Common myeloid progenitor, CD34-positive (primary cell): Measurements from ENCODE around the gene NACA.

Experiments used
- CTCF ChIA-PET: fragments of 350-600 bp; sonication (Branson Sonifier 250); formaldehyde crosslinking; loops from one replicate; lab custom pipeline; 2021; ENCODE audit warnings: antibody characterized with exemption; lab: Charles Lee
- POLR2A ChIA-PET: fragments of 350-600 bp; sonication (Branson Sonifier 250); formaldehyde crosslinking; loops from one replicate; lab custom pipeline; 2021; ENCODE audit warnings: antibody characterized with exemption; lab: Charles Lee
- DNase-seq, 3 donors: peaks; one replicate each; pipeline versions ENCODE4 v3.0.0 to v3.0.0-alpha.2; 2013
- H3K27ac ChIP-seq, 2 experiments: 1 replicate in 1 of 2; 2 replicates in 1 of 2; pipeline ENCODE4 v1.7.0; 2013; ENCODE audit warnings: inconsistent platforms in 2 of 2, low read length in 2 of 2, mild to moderate bottlenecking in 2 of 2, low read depth in 1 of 2, moderate library complexity in 1 of 2; ENCODE audit not compliant: severe bottlenecking in 2 of 2, insufficient read depth in 1 of 2, poor library complexity in 1 of 2
- H3K27me3 ChIP-seq, 5 experiments: replicated peaks in 2 of 5; 1 replicate in 3 of 5; 2 replicates in 2 of 5; pipeline versions ENCODE4 v1.6.1 to v1.7.0; 2013; ENCODE audit warnings: low read length in 4 of 5, mild to moderate bottlenecking in 2 of 5, moderate library complexity in 2 of 5, inconsistent platforms in 1 of 5; ENCODE audit not compliant: insufficient read depth in 5 of 5, control insufficient read depth in 4 of 5
- H3K36me3 ChIP-seq, 4 experiments: 1 replicate in 2 of 4; 2 replicates in 2 of 4; pipeline versions ENCODE4 v1.6.1 to v1.7.0; 2013; ENCODE audit warnings: low read length in 3 of 4, control low read depth in 1 of 4, mild to moderate bottlenecking in 1 of 4; ENCODE audit not compliant: control insufficient read depth in 4 of 4, insufficient read depth in 4 of 4
- H3K4me1 ChIP-seq, 4 experiments: 1 replicate in 3 of 4; 2 replicates in 1 of 4; pipeline versions ENCODE4 v1.6.1 to v1.7.1; 2013; ENCODE audit warnings: low read length in 3 of 4, mild to moderate bottlenecking in 3 of 4, control low read depth in 1 of 4, inconsistent platforms in 1 of 4, moderate library complexity in 1 of 4; ENCODE audit not compliant: control insufficient read depth in 4 of 4, insufficient read depth in 4 of 4; ENCODE audit errors: control extremely low read depth in 1 of 4
- H3K4me3 ChIP-seq, 7 experiments: 1 replicate in 4 of 7; 2 replicates in 3 of 7; pipeline versions ENCODE4 v1.5.1 to v1.7.0; 2013; ENCODE audit warnings: mild to moderate bottlenecking in 7 of 7, low read length in 6 of 7, moderate library complexity in 6 of 7, inconsistent platforms in 2 of 7, low read depth in 2 of 7, control low read depth in 1 of 7; ENCODE audit not compliant: insufficient read depth in 4 of 7, control insufficient read depth in 1 of 7; ENCODE audit errors: extremely low read depth in 1 of 7
- H3K9me3 ChIP-seq, 5 experiments: 1 replicate in 4 of 5; 2 replicates in 1 of 5; pipeline versions ENCODE4 v1.6.1 to v1.7.1; 2013; ENCODE audit warnings: low read length in 4 of 5, mild to moderate bottlenecking in 2 of 5, inconsistent platforms in 1 of 5, low read depth in 1 of 5, moderate library complexity in 1 of 5; ENCODE audit not compliant: control insufficient read depth in 4 of 5, insufficient read depth in 2 of 5; ENCODE audit errors: control extremely low read depth in 1 of 5
- WGBS: methylation state at CpG from one replicate; pipeline ENCODE4 v1.1.5; 2013; ENCODE audit not compliant: insufficient coverage; 5-methylcytosine and 5-hydroxymethylcytosine counted together

The NACA gene

GRCh38 chr12:56687223-56688128, 37.6 kb downstream of the NACA start:
- H3K4me1 ChIP-seq = peaks cover 12 to 49% (median 36%) of the 10 kb centered on the region in 4 experiments
- ChIA-PET CTCF (interaction anchor here (2.0 kb wide), 1 partner anchor 51 kb away, joined by 7 read pairs; no protein-coding TSS in a partner anchor), POLR2A (interaction anchor here (0.9 to 2.1 kb wide), 3 partner anchors 29 to 38 kb away, joined by 3 to 9 read pairs (median 4); partner anchors contain the start of gene NACA)
- H3K9me3 ChIP-seq = no peaks in the 10 kb centered on the region
- H3K27me3 ChIP-seq = no peaks in the 10 kb centered on the region
- peak overlapping the region; percentile 97 to 99 for H3K27ac ChIP-seq
- peak; percentile 56 to 76 (median 63) for DNase-seq
- peak overlapping the region; percentile 91 to 100 (median 96) for H3K4me3 ChIP-seq
- H3K36me3 ChIP-seq = peaks cover 0 to 7% (median 0%) of the 10 kb centered on the region in 4 experiments
- WGBS = under 1% methylated on average over 53 of the region's 62 CpGs

- H3K4me1 ChIP-seq = peaks cover 12 to 56% (median 37%) of the 10 kb centered on the region in 4 experiments
- no peak for DNase-seq
- H3K27me3 ChIP-seq = no peaks in the 10 kb centered on the region
- H3K27ac ChIP-seq = peak overlapping the region; percentile 71 to 99
- H3K9me3 ChIP-seq = no peaks in the 10 kb centered on the region
- peak overlapping the region in 6 of 7 experiments; percentile 8 to 96 (median 48) for H3K4me3 ChIP-seq
- POLR2A ChIA-PET = interaction anchor here (1.3 kb wide), 1 partner anchor 41 kb away, joined by 6 read pairs; the partner anchor contains the start of gene NACA
- 70% methylated on average over 2 of the region's 8 CpGs for WGBS
- CTCF ChIA-PET = interaction anchor here (0.6 to 1.8 kb wide), 9 partner anchors 14 to 83 kb away, joined by 3 to 4 read pairs (median 3); no protein-coding TSS in a partner anchor
- H3K36me3 ChIP-seq = peaks cover 0 to 15% (median 7%) of the 10 kb centered on the region in 4 experiments
Observed at GRCh38 chr12:56684745-56685359, 40.2 kb downstream of the NACA start.

- DNase-seq = no peak
- CTCF ChIA-PET = interaction anchor here (1.6 to 2.0 kb wide), 2 partner anchors 9 to 11 kb away, joined by 4 to 6 read pairs; no protein-coding TSS in a partner anchor
- peaks cover 8 to 41% (median 29%) of the 10 kb centered on the region in 4 experiments for H3K4me1 ChIP-seq
- H3K27ac ChIP-seq = no peak overlapping the region
- POLR2A ChIA-PET = no interaction called here
- WGBS = 100% methylated on average over 4 of the region's 6 CpGs
- H3K27me3 ChIP-seq = no peaks in the 10 kb centered on the region
- peaks cover 0 to 24% (median 10%) of the 10 kb centered on the region in 4 experiments for H3K36me3 ChIP-seq
- H3K4me3 ChIP-seq = no peak overlapping the region
- no peaks in the 10 kb centered on the region for H3K9me3 ChIP-seq
Observed at GRCh38 chr12:56682323-56682722, 42.8 kb downstream of the NACA start.

- H3K27me3 ChIP-seq = no peaks in the 10 kb centered on the region
- H3K36me3 ChIP-seq = peaks cover 0 to 21% (median 11%) of the 10 kb centered on the region in 4 experiments
- ChIA-PET POLR2A (interaction anchor here (0.7 to 1.2 kb wide), 3 partner anchors 10 to 585 kb away, joined by 3 read pairs; no protein-coding TSS in a partner anchor), CTCF (no interaction called here)
- no peaks in the 10 kb centered on the region for H3K9me3 ChIP-seq
- no peak for DNase-seq
- peaks cover 5 to 30% (median 17%) of the 10 kb centered on the region in 4 experiments for H3K4me1 ChIP-seq
- WGBS = 100% methylated on average over 3 of the region's 13 CpGs
- H3K4me3 ChIP-seq = no peak overlapping the region
- no peak overlapping the region for H3K27ac ChIP-seq
Observed at GRCh38 chr12:56679883-56680575, 45.1 kb downstream of the NACA start.

GRCh38 chr12:56678852-56679251, 46.2 kb downstream of the NACA start:
- DNase-seq = no peak
- 94% methylated on average over 2 of the region's 2 CpGs for WGBS
- peaks cover 3 to 20% (median 12%) of the 10 kb centered on the region in 4 experiments for H3K36me3 ChIP-seq
- ChIA-PET CTCF (interaction anchor here (1.2 to 2.3 kb wide), 2 partner anchors 15 to 42 kb away, joined by 3 to 8 read pairs; no protein-coding TSS in a partner anchor), POLR2A (interaction anchor here (1.2 kb wide), 1 partner anchor 9 kb away, joined by 3 read pairs; no protein-coding TSS in a partner anchor)
- no peak overlapping the region for H3K4me3 ChIP-seq
- no peaks in the 10 kb centered on the region for H3K27me3 ChIP-seq
- H3K4me1 ChIP-seq = peaks cover under 1 to 19% (median 7%) of the 10 kb centered on the region in 4 experiments
- H3K9me3 ChIP-seq = no peaks in the 10 kb centered on the region
- H3K27ac ChIP-seq = peak overlapping the region in 1 of 2 experiments; percentile 14

GRCh38 chr12:56677680-56678079, 47.4 kb downstream of the NACA start:
- Histone ChIP-seq H3K27me3 (no peaks in the 10 kb centered on the region), H3K27ac (peak overlapping the region; percentile 33 to 54), H3K9me3 (no peaks in the 10 kb centered on the region), H3K4me1 (peaks cover 0 to 12% (median 4%) of the 10 kb centered on the region in 4 experiments), H3K36me3 (peaks cover 6 to 22% (median 14%) of the 10 kb centered on the region in 4 experiments), H3K4me3 (no peak overlapping the region)
- POLR2A ChIA-PET = interaction anchor here (0.9 kb wide), 1 partner anchor 45 kb away, joined by 4 read pairs; no protein-coding TSS in a partner anchor
- DNase-seq = no peak
- no CpG with 5 or more reads among the region's 1 CpG for WGBS
- CTCF ChIA-PET = interaction anchor here (0.6 to 2.3 kb wide), 3 partner anchors 14 to 41 kb away, joined by 4 to 8 read pairs (median 5); no protein-coding TSS in a partner anchor
